Measurements from ENCODE around the gene LRRC47.

LRRC47 gene

DNA sequence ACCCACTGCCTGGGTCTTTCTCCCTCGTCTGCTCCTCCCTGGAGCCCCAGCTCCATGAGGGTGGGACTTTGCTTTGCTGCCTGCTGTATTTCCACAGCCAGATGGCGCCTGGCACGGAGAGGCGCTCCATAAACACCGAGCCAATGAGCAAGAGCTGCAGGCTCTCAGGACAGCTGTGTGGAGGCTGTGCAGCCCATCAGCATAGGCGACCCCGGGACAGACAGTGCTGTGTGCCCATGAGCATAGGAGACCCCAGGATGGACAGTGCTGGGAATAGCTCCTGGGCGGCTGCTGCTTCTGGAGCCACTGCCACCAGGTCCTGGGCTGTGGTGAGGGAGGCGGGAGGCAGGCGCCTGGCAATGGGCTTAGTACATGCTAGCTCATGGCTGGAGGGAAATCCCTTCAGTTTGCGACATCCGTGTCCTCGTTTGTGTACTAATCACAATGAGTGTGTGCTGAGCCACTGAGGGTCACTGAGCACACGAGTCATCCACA, 31.6 kb upstream of the LRRC47 start:
- H3K4me1 ChIP-seq (ENCODE audit: control insufficient read depth, insufficient read depth, low read length), result no peaks in the 10 kb centered on the region

DNA sequence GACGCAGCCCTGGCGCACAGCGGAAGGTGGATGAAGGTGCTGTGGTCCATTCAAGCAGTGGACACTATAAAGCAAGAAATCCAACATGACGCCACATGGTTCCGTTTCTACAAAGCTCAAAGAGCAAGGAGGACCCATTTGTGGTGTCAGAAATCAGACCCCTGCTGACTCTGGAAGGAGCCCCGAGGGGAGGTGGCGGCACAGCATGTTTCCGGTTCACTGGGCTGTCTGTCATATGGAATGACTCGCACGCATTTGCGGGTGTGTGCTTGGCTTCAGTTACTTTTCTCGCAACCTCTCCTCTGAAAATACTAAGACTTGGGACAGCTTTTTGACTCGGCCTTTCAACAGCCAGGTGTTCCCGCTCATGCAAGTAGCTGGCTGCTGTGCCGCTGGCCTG, 29.1 kb upstream of the LRRC47 start:
- H3K27me3 ChIP-seq (ENCODE audit: control insufficient read depth, insufficient read depth, low read length, poor library complexity, severe bottlenecking), result no peaks in the 10 kb centered on the region
- H3K4me3 ChIP-seq (ENCODE audit: insufficient read depth, low read depth, low read length), result no peak overlapping the region
- 91 to 92% methylated on average over 15 of the region's 15 CpGs for WGBS, 2 experiments
- no peaks in the 10 kb centered on the region for H3K4me1 ChIP-seq (ENCODE audit: control insufficient read depth, insufficient read depth, low read length)
- peaks cover 12% of the 10 kb centered on the region for H3K36me3 ChIP-seq (ENCODE audit: control insufficient read depth, insufficient read depth, low read length)
- no peak overlapping the region for H3K27ac ChIP-seq (ENCODE audit: insufficient read depth, low read depth, low read length, poor library complexity, severe bottlenecking)
- no peaks in the 10 kb centered on the region for H3K9me3 ChIP-seq (ENCODE audit: control insufficient read depth, low read length)

More for the DNA sequence above, 31.6 kb upstream of the LRRC47 start:
- no peak overlapping the region for H3K27ac ChIP-seq (ENCODE audit: insufficient read depth, low read depth, low read length, poor library complexity, severe bottlenecking)
- H3K36me3 ChIP-seq (ENCODE audit: control insufficient read depth, insufficient read depth, low read length), result peaks cover 12% of the 10 kb centered on the region
- no peaks in the 10 kb centered on the region for H3K27me3 ChIP-seq (ENCODE audit: control insufficient read depth, insufficient read depth, low read length, poor library complexity, severe bottlenecking)
- no peak overlapping the region for H3K4me3 ChIP-seq (ENCODE audit: insufficient read depth, low read depth, low read length)
- H3K9me3 ChIP-seq (ENCODE audit: control insufficient read depth, low read length), result no peaks in the 10 kb centered on the region
- 87 to 90% methylated on average over 14 of the region's 14 CpGs for WGBS, 2 experiments

DNA sequence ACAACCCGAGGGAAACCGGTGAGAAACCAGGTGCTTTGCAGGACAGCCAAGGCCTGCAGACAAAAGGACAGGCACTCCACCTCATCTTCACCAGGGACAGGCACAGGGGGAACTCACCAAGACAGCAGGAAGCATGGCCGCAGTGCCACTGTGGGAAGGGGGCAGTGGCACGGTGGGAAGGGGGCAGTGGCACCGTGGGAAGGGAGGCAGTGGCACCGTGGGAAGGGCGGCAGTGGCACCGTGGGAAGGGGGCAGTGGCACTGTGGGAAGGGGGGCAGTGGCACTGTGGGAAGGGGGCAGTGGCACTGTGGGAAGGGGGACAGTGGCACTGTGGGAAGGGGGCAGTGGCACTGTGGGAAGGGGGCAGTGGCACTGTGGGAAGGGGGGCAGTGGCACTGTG, 28.4 kb upstream of the LRRC47 start:
- H3K27me3 ChIP-seq (ENCODE audit: control insufficient read depth, insufficient read depth, low read length, poor library complexity, severe bottlenecking), result no peaks in the 10 kb centered on the region
- H3K4me3 ChIP-seq (ENCODE audit: insufficient read depth, low read depth, low read length), result no peak overlapping the region
- no peak overlapping the region for H3K27ac ChIP-seq (ENCODE audit: insufficient read depth, low read depth, low read length, poor library complexity, severe bottlenecking)
- H3K36me3 ChIP-seq (ENCODE audit: control insufficient read depth, insufficient read depth, low read length), result peaks cover 12% of the 10 kb centered on the region
- H3K9me3 ChIP-seq (ENCODE audit: control insufficient read depth, low read length), result no peaks in the 10 kb centered on the region
- WGBS, 2 experiments, result 88 to 89% methylated on average over 8 of the region's 8 CpGs
- H3K4me1 ChIP-seq (ENCODE audit: control insufficient read depth, insufficient read depth, low read length), result no peaks in the 10 kb centered on the region

DNA sequence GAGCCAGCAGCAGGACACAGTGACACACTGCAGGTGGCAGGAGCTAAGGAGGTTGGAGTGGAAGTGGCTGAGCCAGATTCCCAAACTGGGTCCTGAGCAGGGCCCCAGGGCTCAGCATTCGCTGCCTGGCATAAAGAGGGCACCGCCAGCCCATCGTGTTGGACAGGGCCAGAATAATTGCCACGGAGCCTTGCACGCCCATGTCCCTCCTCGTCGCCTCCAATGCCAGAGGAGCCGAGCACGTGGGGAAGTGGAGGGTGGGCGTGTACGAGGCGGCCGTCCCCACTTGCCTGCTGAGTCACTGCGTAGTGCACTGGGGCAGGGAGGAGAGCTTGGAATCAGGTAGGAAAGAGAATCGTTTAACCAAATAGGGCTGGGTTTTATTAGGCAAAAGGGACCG, 26.1 kb upstream of the LRRC47 start:
- whole genome bisulfite sequencing, 2 experiments, result 89 to 90% methylated on average over 16 of the region's 16 CpGs
- Histone ChIP-seq H3K4me1 (ENCODE audit: control insufficient read depth, insufficient read depth, low read length) (no peaks in the 10 kb centered on the region), H3K27ac (ENCODE audit: insufficient read depth, low read depth, low read length, poor library complexity, severe bottlenecking) (no peak overlapping the region), H3K27me3 (ENCODE audit: control insufficient read depth, insufficient read depth, low read length, poor library complexity, severe bottlenecking) (no peaks in the 10 kb centered on the region), H3K4me3 (ENCODE audit: insufficient read depth, low read depth, low read length) (no peak overlapping the region), H3K36me3 (ENCODE audit: control insufficient read depth, insufficient read depth, low read length) (peaks cover 8% of the 10 kb centered on the region), H3K9me3 (ENCODE audit: control insufficient read depth, low read length) (no peaks in the 10 kb centered on the region)

DNA sequence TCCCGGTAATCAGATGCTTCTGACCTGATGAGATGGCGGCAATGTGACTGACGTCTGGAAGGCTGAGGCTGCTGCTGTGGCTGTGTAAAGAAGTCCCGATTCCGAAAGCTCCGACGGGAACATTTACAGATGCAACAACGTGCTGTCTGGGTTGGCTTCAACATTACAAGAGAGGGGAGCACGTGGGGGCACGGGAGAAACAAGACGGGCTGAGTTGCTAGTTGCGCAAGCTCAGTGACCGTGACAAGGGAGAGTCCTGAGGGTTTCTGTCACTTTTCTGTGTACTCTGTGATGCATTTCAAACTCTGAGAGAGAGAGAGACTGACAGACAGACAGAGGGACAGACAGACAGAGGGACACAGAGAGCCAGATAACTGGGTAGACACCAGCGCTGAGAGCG, 25.6 kb upstream of the LRRC47 start:
- H3K9me3 ChIP-seq (ENCODE audit: control insufficient read depth, low read length), result no peaks in the 10 kb centered on the region
- no peak overlapping the region for H3K4me3 ChIP-seq (ENCODE audit: insufficient read depth, low read depth, low read length)
- H3K36me3 ChIP-seq (ENCODE audit: control insufficient read depth, insufficient read depth, low read length), result peaks cover 8% of the 10 kb centered on the region
- H3K27ac ChIP-seq (ENCODE audit: insufficient read depth, low read depth, low read length, poor library complexity, severe bottlenecking), result no peak overlapping the region
- WGBS, 2 experiments, result 90 to 91% methylated on average over 15 of the region's 15 CpGs
- no peaks in the 10 kb centered on the region for H3K4me1 ChIP-seq (ENCODE audit: control insufficient read depth, insufficient read depth, low read length)
- no peaks in the 10 kb centered on the region for H3K27me3 ChIP-seq (ENCODE audit: control insufficient read depth, insufficient read depth, low read length, poor library complexity, severe bottlenecking)

DNA sequence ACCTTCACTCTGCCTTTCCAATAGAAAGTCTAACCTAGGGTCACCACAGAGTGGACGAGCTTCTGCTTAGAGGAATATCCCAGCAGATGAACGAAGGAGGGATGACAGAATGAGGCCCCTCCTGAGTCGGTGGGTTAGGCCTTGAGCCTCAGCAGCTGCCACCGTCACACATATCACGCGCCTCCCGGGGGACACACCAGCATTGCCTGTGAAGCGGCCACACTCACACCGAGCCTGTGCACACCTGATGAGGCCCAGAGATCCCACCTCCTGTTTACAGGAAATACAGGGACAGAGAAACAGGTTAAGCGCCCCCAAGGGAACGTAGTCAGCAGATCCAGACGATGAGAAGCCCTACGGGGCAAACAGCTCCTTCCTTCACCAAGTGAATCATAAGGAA, 25.1 kb upstream of the LRRC47 start:
- Histone ChIP-seq H3K36me3 (ENCODE audit: control insufficient read depth, insufficient read depth, low read length) (peaks cover 4% of the 10 kb centered on the region), H3K9me3 (ENCODE audit: control insufficient read depth, low read length) (no peaks in the 10 kb centered on the region), H3K4me3 (ENCODE audit: insufficient read depth, low read depth, low read length) (no peak overlapping the region), H3K27ac (ENCODE audit: insufficient read depth, low read depth, low read length, poor library complexity, severe bottlenecking) (no peak overlapping the region), H3K4me1 (ENCODE audit: control insufficient read depth, insufficient read depth, low read length) (no peaks in the 10 kb centered on the region), H3K27me3 (ENCODE audit: control insufficient read depth, insufficient read depth, low read length, poor library complexity, severe bottlenecking) (no peaks in the 10 kb centered on the region)
- 92% methylated on average over 13 of the region's 13 CpGs for WGBS, 2 experiments

DNA sequence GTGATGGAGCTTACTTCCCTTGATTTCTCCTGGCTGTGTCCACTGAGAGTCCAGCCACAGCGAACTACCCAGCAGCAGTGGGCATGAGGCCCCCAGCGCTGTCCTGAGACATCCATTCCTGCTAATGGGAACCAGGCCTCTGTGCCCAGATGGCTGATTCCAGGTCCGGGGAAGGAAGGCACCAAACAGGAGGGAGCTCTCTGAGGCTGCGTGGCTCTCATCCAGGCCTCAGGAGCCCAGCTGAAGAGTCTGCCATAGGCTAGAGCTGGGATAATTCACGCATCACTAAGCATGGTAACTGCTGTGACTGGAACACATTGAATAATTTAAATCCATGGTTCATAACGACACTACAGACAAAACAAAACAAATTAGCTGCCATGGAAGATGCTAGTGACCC, 24.7 kb upstream of the LRRC47 start:
- H3K4me1 ChIP-seq (ENCODE audit: control insufficient read depth, insufficient read depth, low read length), result no peaks in the 10 kb centered on the region
- H3K9me3 ChIP-seq (ENCODE audit: control insufficient read depth, low read length), result no peaks in the 10 kb centered on the region
- 92% methylated on average over 6 of the region's 6 CpGs for WGBS, 2 experiments
- no peak overlapping the region for H3K27ac ChIP-seq (ENCODE audit: insufficient read depth, low read depth, low read length, poor library complexity, severe bottlenecking)
- no peak overlapping the region for H3K4me3 ChIP-seq (ENCODE audit: insufficient read depth, low read depth, low read length)
- no peaks in the 10 kb centered on the region for H3K27me3 ChIP-seq (ENCODE audit: control insufficient read depth, insufficient read depth, low read length, poor library complexity, severe bottlenecking)
- H3K36me3 ChIP-seq (ENCODE audit: control insufficient read depth, insufficient read depth, low read length), result peaks cover 3% of the 10 kb centered on the region

DNA sequence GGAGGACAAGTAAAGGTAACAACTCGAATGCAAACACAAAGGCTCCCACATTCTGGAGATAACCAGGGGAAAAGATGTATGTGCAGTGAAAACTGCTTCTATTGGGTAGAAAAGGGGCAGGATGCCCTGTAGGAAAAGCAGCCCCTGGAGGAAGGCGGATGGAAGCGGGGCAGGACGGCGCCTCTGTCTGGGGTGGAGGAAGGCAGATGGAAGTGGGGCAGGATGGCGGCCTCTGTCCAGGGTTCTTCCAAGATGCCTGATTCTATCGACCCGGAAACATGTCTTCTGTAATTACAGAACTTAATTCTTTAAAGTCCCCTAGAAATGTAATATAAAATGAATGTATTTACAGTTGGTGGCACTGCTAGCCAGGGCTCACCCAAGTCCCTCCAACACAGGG, 24.0 kb upstream of the LRRC47 start:
- 94 to 96% methylated on average over 8 of the region's 8 CpGs for WGBS, 2 experiments
- no peaks in the 10 kb centered on the region for H3K36me3 ChIP-seq (ENCODE audit: control insufficient read depth, insufficient read depth, low read length)

DNA sequence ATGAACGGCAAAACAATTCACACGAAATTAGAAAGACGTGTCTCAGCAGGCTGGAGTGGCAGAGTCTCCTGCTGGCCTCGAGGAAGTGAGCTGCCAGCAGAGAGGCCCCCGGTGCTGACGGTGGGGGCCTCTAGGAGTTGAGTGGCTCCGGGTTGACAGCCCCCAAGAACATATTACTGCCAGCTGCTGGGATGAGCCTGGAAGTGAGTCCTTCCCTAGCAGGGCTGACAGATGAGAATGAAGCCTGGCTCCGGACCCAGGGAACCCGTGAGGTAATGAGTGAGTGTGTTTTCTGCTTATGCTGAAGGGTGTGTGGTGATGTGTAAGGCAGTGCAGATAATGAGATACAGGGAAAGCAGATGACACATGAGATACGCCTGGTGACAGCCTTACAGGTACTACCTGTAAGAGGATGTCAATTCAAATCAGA, 23.5 kb upstream of the LRRC47 start:
- no peak overlapping the region for H3K27ac ChIP-seq (ENCODE audit: insufficient read depth, low read depth, low read length, poor library complexity, severe bottlenecking)
- H3K36me3 ChIP-seq (ENCODE audit: control insufficient read depth, insufficient read depth, low read length), result no peaks in the 10 kb centered on the region
- H3K4me1 ChIP-seq (ENCODE audit: control insufficient read depth, insufficient read depth, low read length), result no peaks in the 10 kb centered on the region
- no peaks in the 10 kb centered on the region for H3K9me3 ChIP-seq (ENCODE audit: control insufficient read depth, low read length)
- H3K27me3 ChIP-seq (ENCODE audit: control insufficient read depth, insufficient read depth, low read length, poor library complexity, severe bottlenecking), result no peaks in the 10 kb centered on the region
- no peak overlapping the region for H3K4me3 ChIP-seq (ENCODE audit: insufficient read depth, low read depth, low read length)
- WGBS, 2 experiments, result 83 to 89% methylated on average over 10 of the region's 10 CpGs

More for the DNA sequence above, 24.0 kb upstream of the LRRC47 start:
- H3K4me1 ChIP-seq (ENCODE audit: control insufficient read depth, insufficient read depth, low read length), result no peaks in the 10 kb centered on the region
- no peak overlapping the region for H3K27ac ChIP-seq (ENCODE audit: insufficient read depth, low read depth, low read length, poor library complexity, severe bottlenecking)
- H3K27me3 ChIP-seq (ENCODE audit: control insufficient read depth, insufficient read depth, low read length, poor library complexity, severe bottlenecking), result no peaks in the 10 kb centered on the region
- H3K4me3 ChIP-seq (ENCODE audit: insufficient read depth, low read depth, low read length), result no peak overlapping the region
- no peaks in the 10 kb centered on the region for H3K9me3 ChIP-seq (ENCODE audit: control insufficient read depth, low read length)

DNA sequence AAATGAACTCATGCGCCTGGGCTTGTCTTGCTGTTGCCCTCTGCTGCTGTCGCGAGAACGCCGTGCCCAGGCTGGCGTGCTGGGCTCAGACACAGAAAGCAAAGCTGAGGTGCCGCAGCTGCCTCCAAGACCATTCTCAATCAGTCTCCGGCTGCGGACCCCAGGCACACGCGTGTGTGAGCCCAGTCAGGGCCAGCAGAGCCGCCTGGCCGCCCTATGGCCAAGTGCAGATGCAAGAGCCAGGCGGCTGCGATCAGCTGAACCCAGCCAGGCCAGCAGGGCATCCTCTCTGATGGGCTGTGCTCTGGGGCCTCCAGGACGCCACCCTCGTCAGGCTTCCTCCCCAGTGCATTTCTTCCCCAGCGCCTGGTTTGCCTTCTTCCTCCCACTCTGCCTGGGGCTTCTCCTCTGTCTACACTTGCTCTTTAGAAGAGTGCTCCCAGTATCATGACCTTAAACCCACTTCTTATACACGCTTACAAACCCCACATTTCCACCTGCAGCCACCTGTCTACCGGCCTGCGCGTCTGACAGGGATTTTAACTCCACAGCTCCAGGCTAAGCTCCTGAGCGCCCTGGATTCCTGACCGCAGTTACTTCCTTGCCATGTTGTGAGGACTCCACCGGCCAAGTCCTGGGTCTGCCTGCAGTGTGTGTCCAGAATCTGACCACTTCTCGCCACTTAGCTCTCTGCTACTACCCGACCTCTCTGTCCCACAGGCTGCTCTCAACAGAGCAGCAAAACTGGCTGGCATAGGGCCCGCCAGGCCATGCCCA, 21.7 kb upstream of the LRRC47 start:
- 92 to 93% methylated on average over 28 of the region's 28 CpGs for WGBS, 2 experiments
- Histone ChIP-seq H3K27me3 (ENCODE audit: control insufficient read depth, insufficient read depth, low read length, poor library complexity, severe bottlenecking) (no peaks in the 10 kb centered on the region), H3K36me3 (ENCODE audit: control insufficient read depth, insufficient read depth, low read length) (no peaks in the 10 kb centered on the region), H3K9me3 (ENCODE audit: control insufficient read depth, low read length) (no peaks in the 10 kb centered on the region), H3K4me1 (ENCODE audit: control insufficient read depth, insufficient read depth, low read length) (no peaks in the 10 kb centered on the region), H3K27ac (ENCODE audit: insufficient read depth, low read depth, low read length, poor library complexity, severe bottlenecking) (no peak overlapping the region), H3K4me3 (ENCODE audit: insufficient read depth, low read depth, low read length) (no peak overlapping the region)

Measured in ectodermal cell (in vitro differentiated cells).